ENCODE measurements around the gene GDNF.

DNA sequence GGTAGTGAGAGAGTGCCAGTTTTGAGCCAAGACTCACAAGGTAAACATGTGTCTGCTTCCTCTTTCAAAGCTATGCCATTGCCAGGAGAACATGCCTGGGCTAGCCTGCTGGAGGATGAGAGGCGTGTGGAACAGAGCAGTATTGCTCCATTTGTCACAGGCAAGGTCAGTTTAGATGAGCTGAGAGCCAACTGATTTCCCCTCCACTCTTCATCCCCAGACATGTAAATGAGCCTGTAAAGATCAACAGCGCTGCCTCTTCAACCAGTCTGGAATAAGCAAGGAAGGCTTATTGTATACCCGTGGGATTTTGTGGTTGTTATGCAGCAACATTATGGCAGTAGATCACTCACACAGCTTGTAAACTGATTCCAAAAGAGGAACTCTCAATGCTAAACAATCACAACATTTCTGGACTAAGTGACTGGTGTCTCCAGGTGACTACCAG is 8.2 kb upstream of the GDNF start:
- TF ChIP-seq, protein P1, sequence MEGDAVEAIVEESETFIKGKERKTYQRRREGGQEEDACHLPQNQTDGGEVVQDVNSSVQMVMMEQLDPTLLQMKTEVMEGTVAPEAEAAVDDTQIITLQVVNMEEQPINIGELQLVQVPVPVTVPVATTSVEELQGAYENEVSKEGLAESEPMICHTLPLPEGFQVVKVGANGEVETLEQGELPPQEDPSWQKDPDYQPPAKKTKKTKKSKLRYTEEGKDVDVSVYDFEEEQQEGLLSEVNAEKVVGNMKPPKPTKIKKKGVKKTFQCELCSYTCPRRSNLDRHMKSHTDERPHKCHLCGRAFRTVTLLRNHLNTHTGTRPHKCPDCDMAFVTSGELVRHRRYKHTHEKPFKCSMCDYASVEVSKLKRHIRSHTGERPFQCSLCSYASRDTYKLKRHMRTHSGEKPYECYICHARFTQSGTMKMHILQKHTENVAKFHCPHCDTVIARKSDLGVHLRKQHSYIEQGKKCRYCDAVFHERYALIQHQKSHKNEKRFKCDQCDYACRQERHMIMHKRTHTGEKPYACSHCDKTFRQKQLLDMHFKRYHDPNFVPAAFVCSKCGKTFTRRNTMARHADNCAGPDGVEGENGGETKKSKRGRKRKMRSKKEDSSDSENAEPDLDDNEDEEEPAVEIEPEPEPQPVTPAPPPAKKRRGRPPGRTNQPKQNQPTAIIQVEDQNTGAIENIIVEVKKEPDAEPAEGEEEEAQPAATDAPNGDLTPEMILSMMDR (conservative IDR thresholded peaks at IDR 0.05): no peak
- TF ChIP-seq EZH2 (IDR thresholded peaks at IDR 0.05; ENCODE audit: low read depth): no peak
